GM13976 (cell line): ENCODE measurements around the gene SH2D3C.

ENCODE experiments used
- DNase-seq: peaks from one replicate; pipeline ENCODE4 v3.0.0; 2012; ENCODE audit warnings: low spot score
- in situ Hi-C: fragments of 300-500 bp; cut with MboI; formaldehyde crosslinking; loops from one replicate; pipeline ENCODE4 v1.12.0; 2022; ENCODE audit warnings: low sequenced_read_pairs, mixed read lengths, inconsistent platforms; ENCODE audit not compliant: unreplicated experiment
- TF ChIP-seq, protein P1 (sequence below): IDR thresholded peaks from 2 replicates; pipeline ENCODE4 v1.5.1; 2012; ENCODE audit warnings: borderline replicate concordance, mild to moderate bottlenecking; ENCODE audit not compliant: insufficient read depth; ENCODE audit errors: extremely low read depth, missing control alignments, control extremely low read depth

The SH2D3C gene

DNA sequence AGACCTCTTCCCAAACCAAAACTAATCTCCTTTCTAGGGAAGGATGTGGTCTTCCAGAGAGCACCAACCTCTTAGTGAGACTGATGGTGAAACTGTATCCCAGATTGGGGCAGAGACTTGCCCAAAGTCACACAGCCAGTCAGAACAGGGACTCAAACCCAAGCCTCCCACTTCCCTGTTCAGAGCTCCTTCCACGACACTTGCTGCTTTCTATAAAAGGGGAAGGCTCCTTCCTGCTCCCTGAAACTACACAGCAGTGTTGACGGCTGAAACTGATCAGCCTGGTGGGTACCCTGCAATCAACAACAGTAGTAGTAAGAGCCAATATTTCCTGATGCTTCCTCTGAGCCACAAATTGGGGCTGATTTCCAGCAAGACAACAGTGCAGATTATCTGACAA, 44.9 kb downstream of the SH2D3C start:
- no peak for DNase-seq
- in situ Hi-C loops = no loop called here
- TF ChIP-seq, protein P1, sequence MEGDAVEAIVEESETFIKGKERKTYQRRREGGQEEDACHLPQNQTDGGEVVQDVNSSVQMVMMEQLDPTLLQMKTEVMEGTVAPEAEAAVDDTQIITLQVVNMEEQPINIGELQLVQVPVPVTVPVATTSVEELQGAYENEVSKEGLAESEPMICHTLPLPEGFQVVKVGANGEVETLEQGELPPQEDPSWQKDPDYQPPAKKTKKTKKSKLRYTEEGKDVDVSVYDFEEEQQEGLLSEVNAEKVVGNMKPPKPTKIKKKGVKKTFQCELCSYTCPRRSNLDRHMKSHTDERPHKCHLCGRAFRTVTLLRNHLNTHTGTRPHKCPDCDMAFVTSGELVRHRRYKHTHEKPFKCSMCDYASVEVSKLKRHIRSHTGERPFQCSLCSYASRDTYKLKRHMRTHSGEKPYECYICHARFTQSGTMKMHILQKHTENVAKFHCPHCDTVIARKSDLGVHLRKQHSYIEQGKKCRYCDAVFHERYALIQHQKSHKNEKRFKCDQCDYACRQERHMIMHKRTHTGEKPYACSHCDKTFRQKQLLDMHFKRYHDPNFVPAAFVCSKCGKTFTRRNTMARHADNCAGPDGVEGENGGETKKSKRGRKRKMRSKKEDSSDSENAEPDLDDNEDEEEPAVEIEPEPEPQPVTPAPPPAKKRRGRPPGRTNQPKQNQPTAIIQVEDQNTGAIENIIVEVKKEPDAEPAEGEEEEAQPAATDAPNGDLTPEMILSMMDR = no peak

DNA sequence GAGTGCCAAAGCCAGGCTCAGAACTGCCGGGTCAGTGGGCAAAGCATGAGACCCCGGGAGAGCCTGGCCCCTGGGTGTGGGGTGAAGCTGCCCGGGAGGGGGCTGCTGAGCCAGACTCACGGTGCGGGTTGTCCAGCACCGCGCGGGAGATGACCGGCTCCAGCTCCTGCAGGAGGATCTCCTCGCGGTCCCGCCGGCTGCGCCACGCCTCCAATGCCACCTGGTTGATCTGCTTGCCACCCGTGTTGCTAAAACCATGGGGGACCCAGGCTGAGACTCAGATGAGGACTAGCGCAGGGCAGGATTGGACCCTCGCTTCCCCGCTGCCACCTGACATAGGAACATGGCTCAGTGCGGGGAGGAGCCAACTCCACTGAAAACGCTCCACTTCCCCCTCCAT, 46.0 kb downstream of the SH2D3C start:
- in situ Hi-C loops = no loop called here
- TF ChIP-seq, protein P1 = no peak

DNA sequence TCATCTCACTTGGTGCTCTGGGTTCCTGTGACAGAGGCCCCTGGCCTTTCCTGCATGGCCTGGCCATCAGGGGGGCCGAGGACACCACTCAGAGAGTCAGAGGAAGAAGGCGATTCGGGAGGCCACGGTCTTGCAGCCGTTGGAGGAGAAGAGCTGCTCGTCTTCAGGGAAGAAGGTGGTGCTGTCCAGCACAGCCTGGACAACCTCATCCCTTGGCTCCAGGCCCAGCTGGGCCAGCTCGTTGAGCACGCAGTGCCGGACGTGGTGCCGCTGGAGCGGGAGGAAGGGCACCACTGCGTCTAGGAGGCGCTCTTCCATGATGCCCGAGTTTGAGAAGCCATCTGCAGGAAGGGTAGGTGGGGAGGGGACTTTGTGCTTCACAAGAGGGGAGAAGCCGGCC, 46.5 kb downstream of the SH2D3C start:
- TF ChIP-seq, protein P1 = no peak
- DNase-seq = no peak
- in situ Hi-C loops = no loop called here

More for the DNA sequence above, 46.0 kb downstream of the SH2D3C start:
- no peak for DNase-seq

DNA sequence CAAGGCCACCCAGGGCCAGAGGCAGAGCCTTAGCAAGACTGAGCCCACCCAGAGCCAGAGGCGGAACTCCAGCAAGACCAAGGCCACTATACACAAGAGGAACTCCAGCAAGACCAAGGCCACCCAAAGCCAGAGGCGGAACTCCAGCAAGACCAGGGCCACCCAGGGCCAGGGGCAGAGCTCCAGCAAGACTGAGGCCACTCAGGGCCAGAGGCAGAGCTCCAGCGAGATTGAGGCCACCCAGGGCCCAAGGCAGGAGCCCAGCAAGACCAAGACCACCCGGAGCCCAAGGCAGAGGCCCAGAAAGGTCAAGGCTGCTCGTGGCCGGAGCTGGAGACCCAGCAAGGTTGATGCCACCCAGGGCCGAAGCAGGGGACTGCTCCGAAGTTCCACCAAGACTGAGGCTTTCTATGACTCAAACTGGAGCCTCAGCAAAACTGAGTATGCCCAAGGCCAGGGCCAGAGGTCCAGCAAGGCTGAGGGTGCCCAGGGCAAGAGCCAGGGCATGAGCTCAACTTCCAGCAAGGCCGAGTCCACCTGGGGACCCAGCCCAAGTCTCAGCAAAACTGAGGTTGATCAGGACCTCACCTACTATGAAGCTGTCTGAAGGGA, 47.6 kb downstream of the SH2D3C start:
- in situ Hi-C loops = no loop called here
- TF ChIP-seq, protein P1 = no peak
- no peak for DNase-seq

DNA sequence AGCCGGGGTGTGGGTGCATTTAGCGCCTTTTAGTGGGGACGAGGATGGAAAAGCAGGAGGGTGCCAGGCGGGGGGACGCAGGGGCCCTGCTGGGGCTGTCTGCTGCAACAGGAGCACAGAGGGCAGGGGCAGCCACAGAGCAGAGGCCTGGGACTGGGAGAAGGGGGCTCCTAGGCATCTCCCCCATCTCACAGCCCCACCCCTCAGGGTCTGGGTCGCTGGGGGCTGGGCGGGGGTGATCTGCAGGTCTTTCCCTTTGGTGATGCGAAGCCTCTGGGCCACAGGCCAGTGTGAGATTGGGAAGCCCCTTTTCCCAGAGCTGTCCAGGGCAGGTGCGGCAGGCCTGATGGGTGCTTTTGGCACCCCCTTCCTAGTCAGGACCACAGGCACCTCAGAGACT, 48.2 kb downstream of the SH2D3C start:
- in situ Hi-C loops = no loop called here
- TF ChIP-seq, protein P1 = no peak
- DNase-seq = no peak

DNA sequence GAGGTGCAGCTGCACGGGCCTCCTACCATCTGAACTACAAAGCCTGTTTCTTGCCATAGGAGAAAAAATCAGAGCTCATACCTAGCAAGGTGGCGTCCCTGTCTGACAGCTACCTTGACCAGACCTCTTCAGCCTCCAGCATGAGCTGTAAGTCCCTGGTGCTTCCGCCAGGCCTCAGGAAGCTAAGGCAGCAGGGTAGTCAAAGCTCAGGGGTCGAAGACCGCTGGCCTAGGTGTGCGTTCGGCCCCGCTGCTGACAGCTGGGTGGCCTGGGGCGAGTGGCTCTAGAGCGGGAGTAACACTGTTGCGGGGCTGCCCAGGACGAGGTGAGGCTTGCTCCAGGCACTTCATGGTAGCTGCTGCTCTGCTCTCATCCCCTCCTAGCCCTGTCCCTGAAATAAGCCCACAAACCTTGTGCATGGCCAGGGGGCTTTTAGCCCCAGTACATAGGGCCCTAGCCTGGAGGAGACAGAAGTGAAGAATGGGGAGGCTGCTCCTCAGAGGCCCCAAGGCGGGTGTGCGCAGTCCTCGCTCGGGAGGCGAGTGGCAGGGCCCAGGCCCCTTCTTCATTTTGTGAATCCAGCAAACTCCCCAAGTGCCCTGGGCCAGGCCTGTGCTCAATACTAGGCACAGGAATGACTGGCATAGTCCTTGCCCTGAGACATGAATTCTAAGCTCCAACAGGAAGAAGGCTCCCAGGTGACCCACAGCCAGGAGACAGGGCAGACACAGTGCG, 48.8 kb downstream of the SH2D3C start:
- no peak for DNase-seq
- in situ Hi-C loops = no loop called here
- TF ChIP-seq, protein P1 = no peak
